Lung (tissue), 13 donors: ENCODE data around the gene OR10A6. TPM values are rescaled to one million over a fixed set of nuclear protein-coding genes. Genes with fewer than 3 reads are reported as not detected.

Source experiments
- ATAC-seq: fragments of 200-7000 bp; cut with Tn5 transposase; one replicate; pipeline ENCODE4 v1.9.1; 2020; ENCODE audit warnings: moderate number of reproducible peaks; ENCODE audit not compliant: insufficient read depth, low FRiP score
- DNase-seq, 3 donors: peaks; one replicate each; pipeline ENCODE4 v3.0.0-alpha.2; 2013 to 2017
- H3K27ac ChIP-seq, 2 donors: one replicate each; pipeline ENCODE4 v1.5.1; 2013; ENCODE audit warnings: mild to moderate bottlenecking in 2 of 2, moderate library complexity in 2 of 2, control low read depth in 1 of 2, inconsistent platforms in 1 of 2, low read depth in 1 of 2, low read length in 1 of 2
- H3K27me3 ChIP-seq, 3 donors: one replicate each; pipeline ENCODE4 v1.5.1; 2013; ENCODE audit warnings: low read length in 2 of 3; ENCODE audit not compliant: control insufficient read depth in 3 of 3, insufficient read depth in 3 of 3
- H3K36me3 ChIP-seq, 4 donors: one replicate each; pipeline ENCODE4 v1.5.1; 2013; ENCODE audit warnings: low read length in 4 of 4, mild to moderate bottlenecking in 1 of 4, moderate library complexity in 1 of 4; ENCODE audit not compliant: control insufficient read depth in 4 of 4, insufficient read depth in 4 of 4
- H3K4me1 ChIP-seq, 5 donors: one replicate each; pipeline ENCODE4 v1.5.1; 2013; ENCODE audit warnings: low read length in 5 of 5, mild to moderate bottlenecking in 2 of 5, moderate library complexity in 1 of 5; ENCODE audit not compliant: control insufficient read depth in 5 of 5, insufficient read depth in 5 of 5
- H3K4me3 ChIP-seq: one replicate; pipeline ENCODE4 v1.5.1; 2013; ENCODE audit warnings: mild to moderate bottlenecking, control low read depth, moderate library complexity
- H3K9ac ChIP-seq, 2 donors: one replicate each; pipeline ENCODE4 v1.5.1; 2013; ENCODE audit warnings: low read length in 2 of 2, control low read depth in 1 of 2; ENCODE audit not compliant: insufficient read depth in 1 of 2
- H3K9me3 ChIP-seq, 4 donors: one replicate each; pipeline ENCODE4 v1.5.1; 2013; ENCODE audit warnings: low read length in 3 of 4, mild to moderate bottlenecking in 1 of 4, moderate library complexity in 1 of 4; ENCODE audit not compliant: control insufficient read depth in 4 of 4, insufficient read depth in 3 of 4
- CTCF ChIP-seq: IDR thresholded peaks from 2 replicates; pipeline ENCODE4 v1.5.1; 2012; ENCODE audit warnings: mild to moderate bottlenecking; ENCODE audit errors: control extremely low read depth, extremely low read depth
- WGBS, 2 donors: extraction: QIAGEN DNeasy Blood & Tissue Kit; methylation state at CpG; one replicate each; pipeline ENCODE4 v1.1.7; 2013; 5-methylcytosine and 5-hydroxymethylcytosine counted together
- polyA plus RNA-seq, 2 donors: library from polyadenylated mRNA; stranded (reverse); fragments of 200-250 nt; gene quantifications; one replicate each; pipeline ENCODE4 v1.2.1, GENCODE V29; 2013
- small RNA-seq: library from RNA; depleted of rRNA; stranded (forward); fragments of <200 nt; gene quantifications from one replicate; pipeline ENCODE3, GENCODE V24; 2014; ENCODE audit warnings: low replicate concordance
- total RNA-seq, 2 donors: library from RNA; depleted of rRNA in 1 of 2; stranded (reverse); fragments of >200 nt in 1 of 2; gene quantifications; one replicate each; pipeline ENCODE4 v1.2.1, GENCODE V29; 2014 to 2021
- donor health status: control.
- donor health status: control.
- donor health status: Bipolar disorder and iron deficiency.
- donor health status: healthy.
- donor health status: DM: yes; HTN: yes; CAD: no.

OR10A6 gene
- total and polyA plus RNA-seq, 4 donors, result not detected

DNA sequence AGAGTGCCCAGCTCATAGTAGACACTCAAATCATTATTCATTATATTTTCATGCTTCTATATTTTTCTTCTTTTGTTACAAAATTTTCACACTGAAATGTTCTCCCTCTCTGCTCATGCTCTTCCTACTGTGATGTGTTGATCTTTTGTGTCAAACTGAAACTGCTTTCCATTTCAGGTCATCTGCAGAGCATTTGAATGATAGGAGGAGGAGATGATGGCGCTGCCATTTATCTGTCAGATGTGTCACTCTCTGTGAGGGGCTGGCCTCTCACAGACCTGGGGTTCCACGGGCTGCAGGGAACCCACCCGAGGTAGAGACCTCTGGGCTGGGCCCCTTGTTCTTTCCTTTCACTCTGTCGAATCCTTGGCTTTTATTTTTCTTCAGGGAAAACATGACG lies 41.1 kb downstream of the OR10A6 start:
- no peak overlapping the region for H3K27ac ChIP-seq
- WGBS, 2 donors, result 61 to 69% methylated on average over 5 of the region's 5 CpGs
- H3K9me3 ChIP-seq, result no peaks in the 10 kb centered on the region
- no peak overlapping the region for H3K9ac ChIP-seq
- no peaks in the 10 kb centered on the region for H3K27me3 ChIP-seq
- H3K4me3 ChIP-seq, result no peak overlapping the region
- DNase-seq (no peak), ATAC-seq (no peak)
- no peak for TF ChIP-seq CTCF
- H3K4me1 ChIP-seq, result peaks cover 0 to 14% (median 0%) of the 10 kb centered on the region in 5 donors
- H3K36me3 ChIP-seq, result no peaks in the 10 kb centered on the region

GRCh38 chr11:7882860-7883259 lies 48.2 kb downstream of the OR10A6 start:
- WGBS, 2 donors, result 65 to 68% methylated on average over 3 of the region's 3 CpGs
- Histone ChIP-seq H3K27ac (no peak overlapping the region), H3K4me1 (no peaks in the 10 kb centered on the region), H3K4me3 (no peak overlapping the region), H3K9me3 (no peaks in the 10 kb centered on the region), H3K27me3 (no peaks in the 10 kb centered on the region), H3K36me3 (no peaks in the 10 kb centered on the region), H3K9ac (no peak overlapping the region)
- DNase-seq, result no peak
- TF ChIP-seq CTCF, result no peak
- no peak for ATAC-seq

Small RNA genes within 50 kb of the gene (small RNA-seq; reads per million reads assigned to genes)
- gene COX6CP5 (not detected), gene RNU6-943P (not detected)

Other genes with a start within 250 kb of the OR10A6 start
- gene OVCH2, start 224.8 kb downstream of the OR10A6 start, total RNA-seq, result 10 to 100 TPM in 1 of 2 donors, 1 to 10 TPM in 1; 2.5 to 21.1 TPM
- 1 to 10 TPM in 1 of 2 donors, under 1 TPM in 1; 0.06 to 1.7 TPM for gene OVCH2, start 224.8 kb downstream of the OR10A6 start, polyA plus RNA-seq
- 10 to 100 TPM in 1 of 2 donors, under 1 TPM in 1; 0.83 to 17.3 TPM for gene OR5P2, start 134.3 kb downstream of the OR10A6 start, total RNA-seq
- not detected for gene OR5P2, start 134.3 kb downstream of the OR10A6 start, polyA plus RNA-seq
- gene OR5P3, start 100.4 kb downstream of the OR10A6 start, total RNA-seq, result 10 to 100 TPM in 1 of 2 donors, under 1 TPM in 1; 0.83 to 24.7 TPM
- gene OR5P3, start 100.4 kb downstream of the OR10A6 start, polyA plus RNA-seq, result not detected
- gene OR10A3, start 10.4 kb upstream of the OR10A6 start, total RNA-seq, result not detected
- not detected for gene OR10A3, start 10.4 kb upstream of the OR10A6 start, polyA plus RNA-seq
- not detected for gene NLRP10, start 34.2 kb upstream of the OR10A6 start, total RNA-seq
- gene NLRP10, start 34.2 kb upstream of the OR10A6 start, polyA plus RNA-seq, result not detected
- gene EIF3F, start 56.1 kb upstream of the OR10A6 start, total RNA-seq, result 100 to 1,000 TPM; 209 to 260 TPM
- gene EIF3F, start 56.1 kb upstream of the OR10A6 start, polyA plus RNA-seq, result 100 to 1,000 TPM; 166 to 471 TPM
- 10 to 100 TPM in 1 of 2 donors, 1 to 10 TPM in 1; 8.5 to 23.5 TPM for gene TUB, start 149.9 kb upstream of the OR10A6 start, total RNA-seq
- 1 to 10 TPM in 1 of 2 donors, under 1 TPM in 1; 0.96 to 1.8 TPM for gene TUB, start 149.9 kb upstream of the OR10A6 start, polyA plus RNA-seq
- 10 to 100 TPM in 1 of 2 donors, 1 to 10 TPM in 1; 9.4 to 10.2 TPM for gene RIC3, start 237.8 kb upstream of the OR10A6 start, total RNA-seq
- 1 to 10 TPM; 2.0 to 10.0 TPM for gene RIC3, start 237.8 kb upstream of the OR10A6 start, polyA plus RNA-seq